ENCODE data around the gene TMEM100.

Gene TMEM100

GRCh38 chr17:55717898-55718735, 4.5 kb downstream of the TMEM100 start:
- DNase-seq: peak; percentile 54

- DNase-seq: no peak
Measured at GRCh38 chr17:55717432-55717831, 5.2 kb downstream of the TMEM100 start.

GRCh38 chr17:55710829-55711496, 11.7 kb downstream of the TMEM100 start:
- DNase-seq: no peak

DNA sequence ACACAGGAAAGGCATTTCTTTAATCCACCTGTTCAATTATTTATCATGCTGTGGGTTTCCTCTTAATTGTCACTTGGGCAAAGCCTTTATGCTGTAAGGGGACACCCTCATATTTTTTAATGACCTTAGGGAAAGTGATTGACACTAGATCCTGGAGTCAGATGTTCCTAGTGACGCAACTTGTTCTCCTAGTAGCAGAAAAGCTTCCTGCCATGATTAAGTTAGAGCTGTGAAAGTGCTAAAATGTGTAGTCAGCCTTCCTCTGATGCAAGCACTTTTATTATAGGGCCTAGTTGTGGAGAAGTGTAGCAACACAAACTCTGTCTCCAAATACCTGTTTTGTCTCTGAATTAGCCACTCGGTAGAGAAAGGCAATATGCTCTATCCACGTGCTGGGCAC, 12.3 kb downstream of the TMEM100 start:
- DNase-seq: no peak

DNA sequence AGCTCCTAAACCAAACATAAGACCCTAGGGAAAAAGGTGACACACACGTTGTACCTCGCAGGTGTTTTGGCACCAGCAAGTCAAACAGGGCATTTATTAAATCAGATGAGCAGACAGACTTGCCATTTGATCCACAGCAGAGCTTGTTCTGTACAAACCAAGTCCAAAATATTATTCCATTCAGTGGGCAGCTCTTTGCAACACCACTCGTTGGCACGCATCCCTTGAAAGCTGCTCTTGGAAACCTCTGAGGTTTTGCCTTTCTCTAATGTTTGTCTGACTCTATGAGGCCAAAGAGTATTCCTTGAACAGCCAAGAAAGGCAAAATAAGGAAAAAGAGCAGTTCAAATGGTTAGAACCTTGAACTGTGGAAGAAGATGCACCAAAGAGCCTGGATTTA, 12.7 kb downstream of the TMEM100 start:
- DNase-seq: no peak

DNA sequence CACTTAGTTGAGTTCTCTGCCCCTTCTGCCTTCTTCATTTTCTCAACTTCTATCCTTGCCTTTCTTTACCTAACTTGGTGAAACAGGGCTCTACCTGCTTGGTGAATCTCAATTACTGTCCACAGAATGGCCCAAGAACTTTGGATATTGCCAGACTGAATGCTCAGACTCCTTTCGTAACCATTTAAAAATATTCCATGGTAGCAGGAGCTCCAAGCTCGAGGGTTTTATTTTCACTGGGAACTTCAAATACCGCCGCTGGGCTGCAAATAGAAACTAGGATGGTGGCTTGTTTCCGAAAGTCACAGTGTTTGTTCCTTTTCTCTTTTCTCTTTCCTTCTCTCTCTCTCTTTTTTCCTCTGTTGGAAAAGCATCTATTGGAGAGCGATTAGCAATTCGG, 13.2 kb downstream of the TMEM100 start:
- DNase-seq: no peak

DNA sequence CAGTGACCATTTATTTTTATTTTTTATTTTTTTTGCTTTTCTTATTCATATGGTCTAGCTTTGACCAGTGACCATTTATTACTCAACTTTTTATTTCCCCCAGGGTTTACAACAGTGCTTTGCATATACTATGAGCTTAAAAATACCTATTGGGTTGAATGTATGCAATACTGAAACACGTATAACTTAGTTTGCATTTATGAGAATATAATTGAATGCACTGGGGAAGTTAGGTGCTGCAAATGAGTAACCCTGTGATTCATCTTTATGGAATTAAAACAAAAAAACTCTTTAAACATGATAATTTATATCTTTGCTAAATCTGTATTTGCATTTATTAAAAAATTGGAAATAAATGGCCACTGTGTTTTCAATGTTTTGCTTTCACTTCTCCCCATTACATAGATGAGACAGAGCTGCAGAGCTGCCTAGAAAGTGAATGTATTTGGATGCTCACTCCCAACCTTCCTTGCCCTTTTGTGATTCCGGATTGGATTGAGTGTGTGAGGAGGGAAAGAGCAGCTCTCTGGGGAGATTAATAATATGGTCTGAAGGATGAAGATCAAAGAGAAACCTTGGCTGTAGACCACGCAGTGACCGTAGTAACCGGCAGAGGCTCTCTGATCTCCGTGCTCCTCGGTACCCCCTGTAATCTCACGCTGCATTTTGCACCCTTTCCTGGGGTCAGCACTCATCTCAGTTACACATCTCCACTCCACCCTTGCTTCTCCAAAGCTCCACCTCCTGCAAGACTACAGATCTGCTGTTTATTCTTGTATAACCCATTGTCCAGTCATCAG, 14.3 kb downstream of the TMEM100 start:
- no peak for DNase-seq

DNA sequence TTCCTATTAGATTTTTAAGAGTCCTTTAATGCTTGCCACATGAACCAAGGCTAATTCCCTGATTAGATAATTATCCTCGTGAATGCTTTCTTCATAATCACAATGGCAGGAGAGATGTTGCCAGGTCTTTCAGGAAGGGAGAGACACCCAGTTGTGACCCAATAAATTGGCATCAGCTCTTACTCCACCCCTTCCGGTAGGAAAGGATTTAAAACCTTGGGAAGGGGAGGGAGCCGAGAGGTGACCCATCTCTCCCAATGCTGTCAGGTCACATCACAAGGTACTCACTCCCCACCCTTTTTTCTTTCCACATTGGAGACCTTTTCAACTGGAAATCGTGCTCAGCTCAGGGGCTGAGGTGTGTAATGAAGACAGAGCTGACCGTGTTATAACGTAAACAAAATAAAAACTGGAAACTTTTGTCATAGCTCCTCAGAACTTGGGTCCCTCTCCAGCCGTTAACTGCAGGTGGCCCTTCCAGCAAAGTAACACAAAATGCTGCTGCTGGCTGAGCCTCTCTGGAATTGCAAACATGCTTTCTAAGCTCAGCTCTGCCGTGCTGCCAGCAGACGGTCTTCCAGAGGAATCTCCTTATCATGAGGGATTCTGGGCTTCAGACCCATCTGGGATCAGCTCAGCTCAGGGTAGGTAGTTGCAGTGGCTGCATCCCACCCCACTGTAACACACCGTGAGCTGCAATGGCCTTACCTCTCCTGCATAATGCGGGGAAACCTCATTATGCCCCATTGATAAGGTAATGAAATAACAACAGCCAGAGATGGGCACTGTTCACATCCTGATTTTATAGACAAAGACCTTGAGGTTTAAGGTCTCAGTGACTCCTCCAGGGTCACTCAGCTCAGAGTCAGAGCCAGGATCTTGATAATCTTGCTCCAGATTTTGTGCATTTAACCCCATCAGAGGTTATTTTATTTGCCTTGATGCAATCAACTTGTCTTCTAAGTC, 15.6 kb downstream of the TMEM100 start:
- DNase-seq: no peak

DNA sequence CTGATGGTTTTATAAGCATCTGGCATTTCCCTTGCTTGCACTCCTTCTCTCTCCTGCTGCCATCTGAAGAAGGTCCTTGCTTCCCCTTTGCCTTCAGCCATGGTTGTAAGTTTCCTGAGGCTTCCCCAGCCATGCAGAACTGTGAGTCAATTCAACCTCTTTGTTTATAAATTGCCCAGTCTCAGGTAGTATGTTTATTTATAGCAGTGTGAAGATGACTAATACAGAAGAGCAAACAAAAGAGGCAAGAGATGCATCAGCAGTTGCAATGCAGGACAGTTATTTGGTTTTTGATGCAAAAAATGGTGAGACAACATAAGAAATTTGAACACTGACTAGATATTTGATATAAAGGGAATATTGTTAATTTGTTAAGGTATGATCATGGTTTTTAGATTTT, 16.8 kb downstream of the TMEM100 start:
- DNase-seq: no peak

DNA sequence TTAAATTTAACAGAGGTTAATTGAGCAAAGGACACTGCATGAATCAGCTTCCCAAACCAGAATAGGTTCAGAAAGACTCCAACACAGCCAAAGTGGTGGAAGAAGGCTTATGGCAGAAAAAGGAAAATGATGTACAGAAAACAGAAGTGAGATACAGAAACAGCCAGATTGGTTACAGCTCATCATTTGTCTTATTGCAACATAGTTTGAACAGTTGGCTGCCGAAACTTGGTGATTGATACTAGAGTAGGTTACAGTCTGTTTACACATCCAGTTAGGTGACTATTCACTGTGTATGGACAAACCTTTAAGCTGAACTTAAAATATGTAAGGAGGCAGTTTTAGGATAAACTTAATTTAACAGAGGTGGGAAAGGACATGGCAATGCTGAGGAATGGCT, 18.3 kb downstream of the TMEM100 start:
- DNase-seq: no peak

DNA sequence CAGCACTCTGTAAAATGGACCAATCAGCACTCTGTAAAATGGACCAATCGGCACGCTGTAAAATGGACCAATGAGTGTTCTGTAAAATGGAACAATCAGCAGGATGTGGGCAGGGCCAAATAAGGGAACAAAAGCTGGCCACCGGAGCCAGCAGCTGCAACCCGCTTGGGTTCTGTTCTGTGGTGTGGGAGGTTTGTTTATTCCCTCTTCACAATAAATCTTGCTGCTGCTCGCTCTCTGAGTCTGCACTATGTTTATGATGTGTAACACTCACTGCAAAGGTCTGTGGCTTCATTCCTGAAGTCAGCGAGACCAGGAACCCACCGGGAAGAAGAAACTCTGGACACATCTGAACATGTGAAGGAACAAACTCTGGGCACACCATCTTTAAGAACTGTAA, 20.5 kb downstream of the TMEM100 start:
- no peak for DNase-seq

DNA sequence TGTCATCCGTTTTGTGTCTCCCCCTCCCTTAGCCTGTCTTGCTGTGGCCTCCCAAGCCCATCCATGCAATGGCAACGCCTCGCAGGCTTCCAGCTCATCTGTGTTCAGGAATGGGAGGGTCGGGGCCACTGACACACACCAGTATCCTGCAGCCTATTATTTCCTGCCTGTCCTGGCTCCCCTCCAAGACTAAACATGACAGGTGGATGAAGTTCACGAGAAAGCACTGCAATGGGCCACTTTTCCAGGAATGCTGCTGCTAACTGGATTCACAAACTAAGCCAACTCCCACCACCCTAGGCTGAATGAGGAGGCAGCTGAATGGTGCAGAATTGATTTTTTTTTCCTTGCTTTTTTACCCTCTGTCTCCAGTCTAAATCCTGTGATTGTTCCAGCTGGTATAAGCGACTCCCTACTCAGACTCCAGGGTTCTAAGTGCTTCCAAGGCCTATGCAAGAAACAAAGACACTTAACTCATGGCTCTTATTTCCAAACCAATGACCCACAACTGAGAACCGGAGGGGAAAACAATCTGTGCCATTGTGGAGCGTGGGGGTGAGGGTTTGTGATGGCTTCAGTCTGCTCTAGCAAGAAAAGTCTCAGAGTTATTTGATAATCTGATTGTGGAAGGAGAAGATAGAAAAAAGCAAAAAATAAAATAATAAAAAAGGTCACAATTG, 23.3 kb downstream of the TMEM100 start:
- no peak for DNase-seq

- DNase-seq: no peak
Measured at GRCh38 chr17:55694286-55694910, 28.3 kb downstream of the TMEM100 start.

GRCh38 chr17:55693254-55694216, 29.1 kb downstream of the TMEM100 start:
- DNase-seq: no peak

GRCh38 chr17:55692276-55692675, 30.4 kb downstream of the TMEM100 start:
- no peak for DNase-seq

GRCh38 chr17:55691666-55692065, 31.0 kb downstream of the TMEM100 start:
- no peak for DNase-seq

DNA sequence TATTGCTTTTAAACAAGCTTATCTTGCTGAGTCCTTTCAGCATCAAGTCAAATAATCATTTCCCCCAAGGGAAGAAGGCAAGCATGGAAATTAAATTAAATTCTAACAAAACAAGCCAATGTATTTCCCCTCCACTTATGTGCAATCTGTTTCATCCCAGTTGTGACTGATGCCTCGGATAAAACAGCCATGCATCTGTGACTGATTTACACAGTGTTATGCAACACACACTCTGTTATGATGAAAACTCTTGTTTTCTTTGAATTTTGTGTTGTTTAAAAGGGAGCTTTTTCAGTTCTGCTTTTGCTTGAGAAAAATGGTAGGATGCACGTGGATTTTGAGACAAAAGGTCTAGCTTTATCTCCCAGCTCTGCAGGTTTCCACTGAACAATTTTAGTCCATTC, 32.6 kb downstream of the TMEM100 start:
- no peak for DNase-seq

- DNase-seq: no peak
Measured at GRCh38 chr17:55689672-55690071, 33.0 kb downstream of the TMEM100 start.

- DNase-seq: no peak
Measured at GRCh38 chr17:55688057-55688456, 34.6 kb downstream of the TMEM100 start.

- DNase-seq: no peak
Measured at GRCh38 chr17:55687037-55687436, 35.6 kb downstream of the TMEM100 start.

Measured in amniotic stem cell (primary cell).